Measurements from ENCODE around the gene WNT7B.

WNT7B gene

DNA sequence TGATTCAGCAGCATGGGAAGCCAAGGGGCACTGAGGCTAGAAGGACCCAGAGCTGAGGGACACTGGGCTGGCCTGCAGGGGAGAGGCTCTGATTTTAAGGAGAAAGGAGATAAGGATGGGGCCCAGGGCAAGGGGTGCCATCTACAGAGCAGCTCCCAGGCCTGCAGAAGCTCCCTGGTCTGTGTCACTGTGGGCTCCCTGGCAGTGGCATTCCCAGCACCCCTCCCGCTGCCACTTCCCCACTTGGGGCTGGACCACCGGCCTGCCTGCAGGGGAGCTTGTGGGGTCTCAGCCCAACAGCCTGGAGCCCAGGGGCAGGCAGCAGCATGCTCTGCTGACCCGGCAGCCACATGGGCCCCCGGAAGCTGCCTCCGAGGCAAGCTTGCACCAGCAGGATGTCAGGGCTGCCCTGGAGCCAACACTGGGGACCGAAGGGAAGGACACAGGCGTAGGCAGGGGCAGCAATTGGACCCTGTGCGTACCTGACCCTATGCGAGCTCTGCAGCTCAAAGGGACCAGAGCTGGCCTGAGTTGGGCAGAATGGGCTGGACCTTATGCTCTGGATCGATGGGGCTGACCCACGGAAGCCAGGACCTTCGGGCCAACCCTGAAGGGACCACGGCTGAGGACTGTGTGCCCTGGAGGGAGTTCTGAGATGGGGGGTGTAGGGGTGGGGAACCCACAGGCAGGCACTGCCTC, 35.4 kb upstream of the WNT7B start:
- no peak for DNase-seq (ENCODE audit: extremely low read depth, low read depth)
- TF ChIP-seq, protein P1, sequence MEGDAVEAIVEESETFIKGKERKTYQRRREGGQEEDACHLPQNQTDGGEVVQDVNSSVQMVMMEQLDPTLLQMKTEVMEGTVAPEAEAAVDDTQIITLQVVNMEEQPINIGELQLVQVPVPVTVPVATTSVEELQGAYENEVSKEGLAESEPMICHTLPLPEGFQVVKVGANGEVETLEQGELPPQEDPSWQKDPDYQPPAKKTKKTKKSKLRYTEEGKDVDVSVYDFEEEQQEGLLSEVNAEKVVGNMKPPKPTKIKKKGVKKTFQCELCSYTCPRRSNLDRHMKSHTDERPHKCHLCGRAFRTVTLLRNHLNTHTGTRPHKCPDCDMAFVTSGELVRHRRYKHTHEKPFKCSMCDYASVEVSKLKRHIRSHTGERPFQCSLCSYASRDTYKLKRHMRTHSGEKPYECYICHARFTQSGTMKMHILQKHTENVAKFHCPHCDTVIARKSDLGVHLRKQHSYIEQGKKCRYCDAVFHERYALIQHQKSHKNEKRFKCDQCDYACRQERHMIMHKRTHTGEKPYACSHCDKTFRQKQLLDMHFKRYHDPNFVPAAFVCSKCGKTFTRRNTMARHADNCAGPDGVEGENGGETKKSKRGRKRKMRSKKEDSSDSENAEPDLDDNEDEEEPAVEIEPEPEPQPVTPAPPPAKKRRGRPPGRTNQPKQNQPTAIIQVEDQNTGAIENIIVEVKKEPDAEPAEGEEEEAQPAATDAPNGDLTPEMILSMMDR (IDR thresholded peaks at IDR 0.05; ENCODE audit: low read depth, low read length, missing control alignments): no peak
- H3K4me3 ChIP-seq (replicated peaks; ENCODE audit: low read depth, low read length): no peak overlapping the region

DNA sequence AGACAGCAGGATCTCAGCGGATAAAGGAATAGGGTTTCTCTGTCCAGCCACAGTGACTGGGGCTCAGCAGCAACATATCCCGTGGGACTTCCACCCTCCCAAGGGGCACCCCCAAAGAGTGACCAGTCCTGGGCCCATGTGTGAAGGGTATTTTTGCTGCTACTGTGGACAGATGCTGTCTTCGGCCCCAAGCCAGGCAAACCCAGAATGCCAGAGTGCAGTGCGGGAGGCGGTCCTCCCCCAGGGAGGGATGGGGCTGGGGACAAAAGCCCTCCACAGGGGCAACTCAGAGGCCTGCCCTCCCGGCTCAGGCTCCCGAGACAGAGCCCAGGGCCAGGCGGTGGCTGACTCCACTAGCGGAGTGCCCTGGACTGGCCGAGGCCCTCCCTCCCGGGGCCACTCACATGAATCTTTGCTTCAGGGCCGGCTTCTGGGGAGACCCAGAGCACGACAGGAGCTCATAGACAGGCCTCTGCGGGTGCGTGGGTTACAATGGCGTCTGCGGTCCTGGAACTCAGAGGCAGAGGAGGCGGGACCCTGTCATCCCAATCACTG, 34.7 kb upstream of the WNT7B start:
- TF ChIP-seq, protein P1 (IDR thresholded peaks at IDR 0.05; ENCODE audit: low read depth, low read length, missing control alignments): no peak
- no peak for DNase-seq (ENCODE audit: extremely low read depth, low read depth)
- H3K4me3 ChIP-seq (replicated peaks; ENCODE audit: low read depth, low read length): no peak overlapping the region

GRCh38 chr22:46010951-46011626, 34.1 kb upstream of the WNT7B start:
- TF ChIP-seq, protein P1 (IDR thresholded peaks at IDR 0.05; ENCODE audit: low read depth, low read length, missing control alignments): no peak
- DNase-seq (ENCODE audit: extremely low read depth, low read depth): no peak
- H3K4me3 ChIP-seq (replicated peaks; ENCODE audit: low read depth, low read length): no peak overlapping the region

GRCh38 chr22:46010207-46010867, 33.4 kb upstream of the WNT7B start:
- TF ChIP-seq, protein P1 (IDR thresholded peaks at IDR 0.05; ENCODE audit: low read depth, low read length, missing control alignments): no peak
- H3K4me3 ChIP-seq (replicated peaks; ENCODE audit: low read depth, low read length): no peak overlapping the region
- no peak for DNase-seq (ENCODE audit: extremely low read depth, low read depth)

DNA sequence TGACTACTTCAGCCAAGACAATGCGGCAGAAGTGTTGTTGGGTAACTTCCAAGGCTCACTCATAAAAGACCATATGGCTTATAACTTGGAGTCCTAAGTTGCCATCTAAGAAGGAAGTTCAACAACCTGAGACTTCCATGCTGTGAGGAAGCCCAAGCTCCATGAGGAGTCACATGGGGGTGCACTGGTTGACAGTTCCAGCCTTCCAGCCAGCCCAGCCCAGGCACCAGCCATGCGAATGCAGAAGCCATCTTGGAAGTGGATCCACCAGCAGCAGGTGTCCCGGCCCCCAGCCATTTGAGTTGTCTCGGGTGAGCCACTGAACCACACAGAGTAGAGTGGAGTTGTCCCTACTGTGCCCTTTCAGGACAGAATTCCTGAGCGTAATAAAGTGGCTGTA, 32.8 kb upstream of the WNT7B start:
- H3K4me3 ChIP-seq (replicated peaks; ENCODE audit: low read depth, low read length): no peak overlapping the region
- TF ChIP-seq, protein P1 (IDR thresholded peaks at IDR 0.05; ENCODE audit: low read depth, low read length, missing control alignments): no peak
- DNase-seq (ENCODE audit: extremely low read depth, low read depth): no peak

DNA sequence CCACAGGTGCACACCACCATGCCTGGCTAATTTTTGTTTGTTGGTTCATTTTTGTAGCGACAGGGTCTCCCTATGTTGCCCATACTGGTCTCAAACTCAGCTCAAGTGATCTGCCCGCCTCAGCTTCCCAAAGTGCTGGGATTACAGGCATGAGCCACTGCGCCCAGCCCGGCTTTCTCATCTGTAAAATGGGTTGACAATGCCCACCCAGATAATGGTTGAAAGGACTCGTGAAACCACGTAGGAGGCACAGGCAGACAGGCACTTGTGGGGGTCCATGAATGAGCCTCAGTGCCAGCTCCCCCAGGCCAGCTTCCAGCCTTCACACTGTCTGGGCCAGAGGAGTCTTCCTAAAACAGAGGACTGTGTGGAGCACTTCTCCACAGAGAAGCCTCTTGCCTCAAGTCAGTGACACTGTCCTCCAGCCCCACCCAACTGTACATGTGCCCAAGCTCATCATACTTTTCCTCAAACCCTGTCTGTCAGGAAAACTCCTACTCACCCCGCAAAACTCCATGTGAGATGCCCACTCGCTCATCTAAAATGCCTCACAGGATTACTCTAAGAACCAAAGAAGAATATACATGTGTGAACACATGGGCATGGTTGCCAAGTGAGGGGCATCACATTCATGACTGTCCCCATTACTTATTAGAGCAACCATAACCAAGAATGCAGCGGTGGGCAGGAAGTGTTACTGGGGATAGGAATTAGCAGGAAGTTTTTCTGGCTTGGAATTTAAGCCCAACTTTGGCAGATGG, 32.1 kb upstream of the WNT7B start:
- no peak for DNase-seq (ENCODE audit: extremely low read depth, low read depth)
- H3K4me3 ChIP-seq (replicated peaks; ENCODE audit: low read depth, low read length): no peak overlapping the region
- TF ChIP-seq, protein P1 (IDR thresholded peaks at IDR 0.05; ENCODE audit: low read depth, low read length, missing control alignments): no peak

Measured in HFF-Myc (cell line).